GM18861 (cell line): ENCODE results near the gene MAMLD1.

ENCODE experiments used
- ATAC-seq: cut with Tn5 transposase; IDR thresholded peaks from one replicate; pipeline ENCODE4 v1.9.1; 2021; ENCODE audit not compliant: unreplicated experiment

Gene MAMLD1

GRCh38 chrX:150456941-150457340 is 93.8 kb downstream of the MAMLD1 start:
- no peak for ATAC-seq

GRCh38 chrX:150459196-150459595 is 96.1 kb downstream of the MAMLD1 start:
- ATAC-seq, result no peak

- no peak for ATAC-seq
Measured at GRCh38 chrX:150460063-150460462, 96.9 kb downstream of the MAMLD1 start.

GRCh38 chrX:150460781-150461180 is 97.7 kb downstream of the MAMLD1 start:
- ATAC-seq, result no peak

- ATAC-seq, result no peak
Measured at GRCh38 chrX:150463566-150463965, 100.4 kb downstream of the MAMLD1 start.

GRCh38 chrX:150464001-150464400 is 100.9 kb downstream of the MAMLD1 start:
- ATAC-seq, result no peak

GRCh38 chrX:150465326-150465725 is 102.2 kb downstream of the MAMLD1 start:
- ATAC-seq, result no peak

GRCh38 chrX:150465881-150466775 is 103.0 kb downstream of the MAMLD1 start:
- ATAC-seq, result no peak

- ATAC-seq, result no peak
Measured at GRCh38 chrX:150472306-150472705, 109.2 kb downstream of the MAMLD1 start.

GRCh38 chrX:150473371-150473770 is 110.3 kb downstream of the MAMLD1 start:
- ATAC-seq, result no peak

- ATAC-seq, result no peak
Measured at GRCh38 chrX:150475461-150475860, 112.3 kb downstream of the MAMLD1 start.

GRCh38 chrX:150476164-150476699 is 113.1 kb downstream of the MAMLD1 start:
- ATAC-seq, result no peak

- ATAC-seq, result no peak
Measured at GRCh38 chrX:150477371-150477770, 114.3 kb downstream of the MAMLD1 start.

GRCh38 chrX:150478496-150479492 is 115.7 kb downstream of the MAMLD1 start:
- peak; percentile 63 for ATAC-seq

- ATAC-seq, result peak; percentile 53
Measured at GRCh38 chrX:150482537-150483206, 119.6 kb downstream of the MAMLD1 start.

GRCh38 chrX:150483356-150483985 is 120.4 kb downstream of the MAMLD1 start:
- ATAC-seq, result no peak

GRCh38 chrX:150486011-150486410 is 122.9 kb downstream of the MAMLD1 start:
- no peak for ATAC-seq

- ATAC-seq, result no peak
Measured at GRCh38 chrX:150487369-150488094, 124.4 kb downstream of the MAMLD1 start.

- ATAC-seq, result no peak
Measured at GRCh38 chrX:150489359-150490015, 126.4 kb downstream of the MAMLD1 start.
